IMR-90 (cell line): ENCODE measurements around the gene DPYSL5. TPM values are rescaled to one million over a fixed set of nuclear protein-coding genes. Genes with fewer than 3 reads are reported as not detected.

Experiments used
- ATAC-seq: fragments of 200-7000 bp; cut with Tn5 transposase; 2 replicates; pipeline ENCODE4 v1.9.1; 2020; ENCODE audit warnings: low read depth, mild to moderate bottlenecking, moderate library complexity
- BruUV-seq: library from RNA; stranded (reverse); fragments of 400-500 nt; replicated peaks from 2 replicates; lab custom pipeline; 2021; lab: Mats Ljungman, UMichigan
- CTCF ChIA-PET: fragments of 300-600 bp; formaldehyde crosslinking; extraction: SDS; loops from one replicate; lab custom pipeline; 2021; ENCODE audit warnings: antibody characterized with exemption; lab: Yijun Ruan, JAX
- POLR2A ChIA-PET: fragments of 300-600 bp; sonication (Branson Sonifier 250); formaldehyde crosslinking; loops from one replicate; lab custom pipeline; 2022; ENCODE audit warnings: antibody characterized with exemption; ENCODE audit not compliant: unreplicated experiment; lab: Charles Lee
- DNase-seq: peaks from one replicate; pipeline ENCODE4 v3.0.0; 2013
- H2AFZ ChIP-seq: replicated peaks from 2 replicates; pipeline ENCODE3; 2013; ENCODE audit warnings: low read length, mild to moderate bottlenecking; ENCODE audit not compliant: poor library complexity
- H2AK5ac ChIP-seq: 2 replicates; pipeline ENCODE4 v1.6.1; 2013; ENCODE audit warnings: low read depth, low read length, inconsistent platforms
- H2AK9ac ChIP-seq: replicated peaks from 2 replicates; pipeline ENCODE3; 2013; ENCODE audit warnings: mild to moderate bottlenecking, low read depth, low read length, moderate library complexity; ENCODE audit not compliant: poor library complexity
- H2BK120ac ChIP-seq: 2 replicates; pipeline ENCODE4 v1.6.1; 2013; ENCODE audit warnings: low read depth, low read length, inconsistent platforms
- H2BK15ac ChIP-seq: 3 replicates; pipeline ENCODE4 v1.6.1; 2013; ENCODE audit warnings: low read depth, low read length, inconsistent platforms
- H2BK20ac ChIP-seq: 2 replicates; pipeline ENCODE4 v1.6.1; 2013; ENCODE audit warnings: low read depth, mild to moderate bottlenecking, inconsistent platforms, low read length, moderate library complexity
- H2BK5ac ChIP-seq: 2 replicates; pipeline ENCODE4 v1.6.1; 2013; ENCODE audit warnings: mild to moderate bottlenecking, low read depth, low read length, inconsistent platforms; ENCODE audit not compliant: poor library complexity, severe bottlenecking
- H3K14ac ChIP-seq: replicated peaks from 2 replicates; pipeline ENCODE4 v1.6.1; 2013; ENCODE audit warnings: low read depth, low read length, inconsistent platforms
- H3K18ac ChIP-seq: 2 replicates; pipeline ENCODE4 v1.6.1; 2013; ENCODE audit warnings: low read depth, low read length, control low read depth
- H3K23ac ChIP-seq: 2 replicates; pipeline ENCODE4 v1.6.1; 2013; ENCODE audit warnings: low read depth, low read length, inconsistent platforms
- H3K27ac ChIP-seq: 2 replicates; pipeline ENCODE4 v1.5.1; 2013; ENCODE audit warnings: mild to moderate bottlenecking, control low read depth, low read length; ENCODE audit not compliant: insufficient read depth
- H3K27me3 ChIP-seq: 2 replicates; pipeline ENCODE4 v1.6.1; 2013; ENCODE audit warnings: low read length; ENCODE audit not compliant: control insufficient read depth, insufficient read depth
- H3K36me3 ChIP-seq: 2 replicates; pipeline ENCODE4 v1.6.1; 2013; ENCODE audit warnings: low read length, mixed read lengths; ENCODE audit not compliant: control insufficient read depth, insufficient read depth
- H3K4ac ChIP-seq: 2 replicates; pipeline ENCODE4 v1.6.1; 2013; ENCODE audit warnings: low read depth, low read length, inconsistent platforms
- H3K4me1 ChIP-seq: 2 replicates; pipeline ENCODE4 v1.6.1; 2013; ENCODE audit warnings: low read length, mixed read lengths; ENCODE audit not compliant: control insufficient read depth, insufficient read depth
- H3K4me2 ChIP-seq: 2 replicates; pipeline ENCODE4 v1.6.1; 2013; ENCODE audit warnings: low read depth, mild to moderate bottlenecking, control low read depth, low read length, moderate library complexity
- H3K4me3 ChIP-seq: 2 replicates; pipeline ENCODE4 v1.5.1; 2013; ENCODE audit warnings: low read depth, mild to moderate bottlenecking, control low read depth, low read length, moderate library complexity; ENCODE audit not compliant: insufficient read depth
- H3K56ac ChIP-seq: 2 replicates; pipeline ENCODE4 v1.6.1; 2013; ENCODE audit warnings: low read length, inconsistent platforms; ENCODE audit not compliant: insufficient read depth; ENCODE audit errors: extremely low read depth
- H3K79me1 ChIP-seq, 2 experiments: 2 replicates each; pipeline ENCODE4 v1.6.1; 2013; ENCODE audit warnings: low read length in 2 of 2, inconsistent platforms in 1 of 2, low read depth in 1 of 2
- H3K9ac ChIP-seq: 2 replicates; pipeline ENCODE4 v1.6.1; 2013; ENCODE audit warnings: low read depth, low read length, control low read depth
- H3K9me1 ChIP-seq: 2 replicates; pipeline ENCODE4 v1.6.1; 2013; ENCODE audit warnings: low read length, inconsistent platforms; ENCODE audit not compliant: insufficient read depth
- H3K9me3 ChIP-seq: 2 replicates; pipeline ENCODE4 v1.6.1; 2013; ENCODE audit warnings: low read length; ENCODE audit not compliant: control insufficient read depth, insufficient read depth
- H4K20me1 ChIP-seq: 2 replicates; pipeline ENCODE4 v1.6.1; 2013; ENCODE audit warnings: low read length, inconsistent platforms; ENCODE audit not compliant: insufficient read depth
- H4K5ac ChIP-seq: 2 replicates; pipeline ENCODE4 v1.6.1; 2013; ENCODE audit warnings: mild to moderate bottlenecking, low read depth, low read length, control low read depth
- H4K8ac ChIP-seq, 2 experiments: 2 replicates each; pipeline ENCODE4 v1.6.1; 2013; ENCODE audit warnings: low read depth in 2 of 2, low read length in 2 of 2, control low read depth in 1 of 2, inconsistent platforms in 1 of 2
- H4K91ac ChIP-seq: 2 replicates; pipeline ENCODE4 v1.6.1; 2013; ENCODE audit warnings: low read depth, low read length, inconsistent platforms; ENCODE audit not compliant: insufficient read depth
- BHLHE40 ChIP-seq: fragments of 150-350 bp; IDR thresholded peaks from 2 replicates; pipeline ENCODE4 v1.6.1; 2016; ENCODE audit warnings: mild to moderate bottlenecking, low read depth, low read length
- CEBPB ChIP-seq: IDR thresholded peaks from 2 replicates; pipeline ENCODE4 v1.6.1; 2012; ENCODE audit warnings: low read depth, low read length, improper control_type of control experiment
- CHD1 ChIP-seq: IDR thresholded peaks from 2 replicates; pipeline ENCODE4 v1.6.1; 2012; ENCODE audit warnings: low read depth, low read length, improper control_type of control experiment
- CTCF ChIP-seq: conservative IDR thresholded peaks from 2 replicates; pipeline ENCODE4 v1.5.1; 2012; ENCODE audit warnings: mild to moderate bottlenecking, low read depth, low read length, improper control_type of control experiment
- ELK1 ChIP-seq: fragments of 150-350 bp; IDR thresholded peaks from 2 replicates; pipeline ENCODE4 v1.6.1; 2016; ENCODE audit warnings: low read depth, mild to moderate bottlenecking, low read length, moderate library complexity, borderline replicate concordance
- FOS ChIP-seq: fragments of 150-350 bp; IDR thresholded peaks from 2 replicates; pipeline ENCODE4 v1.6.1; 2016; ENCODE audit warnings: low read depth, low read length
- MAFK ChIP-seq: IDR thresholded peaks from 2 replicates; pipeline ENCODE4 v1.6.1; 2012; ENCODE audit warnings: low read depth, low read length, improper control_type of control experiment
- MAZ ChIP-seq: IDR thresholded peaks from 2 replicates; pipeline ENCODE4 v1.6.1; 2012; ENCODE audit warnings: low read depth, mild to moderate bottlenecking, low read length, improper control_type of control experiment, moderate library complexity, borderline replicate concordance
- MXI1 ChIP-seq: IDR thresholded peaks from 2 replicates; pipeline ENCODE4 v1.6.1; 2012; ENCODE audit warnings: low read depth, mild to moderate bottlenecking, low read length, moderate library complexity, borderline replicate concordance
- NFE2L2 ChIP-seq: fragments of 150-350 bp; IDR thresholded peaks from 2 replicates; pipeline ENCODE4 v1.6.1; 2016; ENCODE audit warnings: low read depth, mild to moderate bottlenecking, low read length
- POLR2A ChIP-seq: IDR thresholded peaks from 2 replicates; pipeline ENCODE4 v1.6.1; 2012; ENCODE audit warnings: mild to moderate bottlenecking, low read depth, low read length
- RAD21 ChIP-seq: IDR thresholded peaks from 2 replicates; pipeline ENCODE4 v1.6.1; 2012; ENCODE audit warnings: low read length, improper control_type of control experiment
- RCOR1 ChIP-seq: IDR thresholded peaks from 2 replicates; pipeline ENCODE4 v1.6.1; 2012; ENCODE audit warnings: mild to moderate bottlenecking, low read length, improper control_type of control experiment; ENCODE audit not compliant: insufficient replicate concordance
- RFX5 ChIP-seq: IDR thresholded peaks from 2 replicates; pipeline ENCODE4 v1.8.0; 2012; ENCODE audit warnings: low read depth, mild to moderate bottlenecking, low read length, moderate library complexity
- SMC3 ChIP-seq: fragments of 150-350 bp; IDR thresholded peaks from 2 replicates; pipeline ENCODE4 v1.6.1; 2016; ENCODE audit warnings: low read depth, mild to moderate bottlenecking, antibody characterized with exemption, low read length, moderate library complexity
- USF2 ChIP-seq: fragments of 150-350 bp; IDR thresholded peaks from 2 replicates; pipeline ENCODE4 v1.6.1; 2017; ENCODE audit warnings: mild to moderate bottlenecking, antibody characterized with exemption, low read length, low read depth
- WGBS, 2 experiments: methylation state at CpG; one replicate each; pipeline versions ENCODE4 v1.1.5 to v1.1.7; 2013; ENCODE audit warnings: missing lambda C conversion rate in 2 of 2; ENCODE audit not compliant: insufficient read length in 1 of 2; ENCODE audit errors: extremely low coverage in 2 of 2; 5-methylcytosine and 5-hydroxymethylcytosine counted together
- dilution Hi-C: fragments of 300-500 bp; cut with HindIII; formaldehyde crosslinking; loops from one replicate; pipeline ENCODE4 v1.14.3; 2018; ENCODE audit warnings: low sequenced_read_pairs; ENCODE audit not compliant: unreplicated experiment
- in situ Hi-C: fragments of 300-500 bp; cut with MboI; formaldehyde crosslinking; loops from 3 replicates; pipeline ENCODE4 v1.14.3; 2019; ENCODE audit warnings: low sequenced_read_pairs, inconsistent platforms, mixed read lengths
- intact Hi-C: fragments of 100-400 bp; cut with micrococcal nuclease; formaldehyde crosslinking; loops from 2 replicates; pipeline ENCODE4 v1.10.0; 2022
- polyA plus RNA-seq, 3 experiments: library from polyadenylated mRNA; depleted of rRNA; stranded (reverse); fragments of >200 nt; gene quantifications; 2 replicates each; pipeline ENCODE4 v1.2.3, GENCODE V29; 2012; ENCODE audit warnings: low replicate concordance in 1 of 3
- total RNA-seq: library from RNA; depleted of rRNA; stranded (reverse); fragments of >200 nt; gene quantifications from 2 replicates; pipeline ENCODE4 v1.2.3, GENCODE V29; 2012

The DPYSL5 gene
- total and polyA plus RNA-seq, 2 of the 4 experiments (the other 2 are of a cell fraction): not detected

GRCh38 chr2:26820932-26821331 is 27.0 kb upstream of the DPYSL5 start:
- no peak overlapping the region for H3K18ac ChIP-seq
- H3K14ac ChIP-seq: no peak overlapping the region
- dilution Hi-C loops (no loop called here), intact Hi-C loops (no loop called here), in situ Hi-C loops (no loop called here)
- H3K36me3 ChIP-seq: no peaks in the 10 kb centered on the region
- no peaks in the 10 kb centered on the region for H3K9me3 ChIP-seq
- CTCF ChIA-PET: no interaction called here
- no CpG with 5 or more reads among the region's 7 CpGs for WGBS, 2 experiments
- no peak overlapping the region for H3K56ac ChIP-seq
- no peak overlapping the region for H2BK120ac ChIP-seq
- ATAC-seq (no peak), DNase-seq (no peak)
- H3K4me2 ChIP-seq: no peak overlapping the region
- H2AK9ac ChIP-seq: no peak overlapping the region
- H4K5ac ChIP-seq: no peak overlapping the region
- H3K9me1 ChIP-seq: no peaks in the 10 kb centered on the region
- no peaks in the 10 kb centered on the region for H3K79me1 ChIP-seq
- no peak overlapping the region for H2BK5ac ChIP-seq
- no peak overlapping the region for H2BK15ac ChIP-seq
- no peak overlapping the region for H2AK5ac ChIP-seq
- no peak overlapping the region for H3K4me3 ChIP-seq
- H3K27ac ChIP-seq: no peak overlapping the region
- no peak overlapping the region for H3K4ac ChIP-seq
- H3K27me3 ChIP-seq: peaks cover 22% of the 10 kb centered on the region
- H3K23ac ChIP-seq: no peak overlapping the region
- H2BK20ac ChIP-seq: no peak overlapping the region
- POLR2A ChIA-PET: interaction anchor here (0.6 kb wide), 1 partner anchor 459 kb away, joined by 4 read pairs; no protein-coding TSS in a partner anchor
- BruUV-seq: no TSS peak
- no peaks in the 10 kb centered on the region for H4K20me1 ChIP-seq
- H2AFZ ChIP-seq: no peak overlapping the region
- no peak overlapping the region for H3K9ac ChIP-seq
- TF ChIP-seq MXI1 (no peak), POLR2A (no peak), RFX5 (no peak), MAFK (no peak), SMC3 (no peak), RCOR1 (no peak), CHD1 (no peak), RAD21 (no peak), CTCF (no peak), NFE2L2 (no peak), USF2 (no peak), BHLHE40 (no peak), CEBPB (no peak), ELK1 (no peak), MAZ (no peak), FOS (no peak)
- no peaks in the 10 kb centered on the region for H3K4me1 ChIP-seq
- no peak overlapping the region for H4K91ac ChIP-seq
- H4K8ac ChIP-seq: no peak overlapping the region
